OCI-LY1 (cell line): ENCODE results near the gene ATG7.

ENCODE experiments used
- H2AFZ ChIP-seq: fragments of 200-600 bp; sonication (generic), shearing (Covaris generic); 2 replicates; pipeline ENCODE4 v1.6.0; 2014; ENCODE audit warnings: antibody characterized with exemption, mild to moderate bottlenecking, low read length
- H3F3A ChIP-seq: fragments of 200-600 bp; sonication (generic), shearing (Covaris generic); 2 replicates; pipeline ENCODE4 v1.6.0; 2014; ENCODE audit warnings: mild to moderate bottlenecking, antibody characterized with exemption, low read length, moderate library complexity; ENCODE audit not compliant: insufficient read depth
- H3K27ac ChIP-seq: fragments of 200-600 bp; sonication (generic); 2 replicates; pipeline ENCODE4 v1.5.1; 2014; ENCODE audit warnings: low read length, mixed run types, mild to moderate bottlenecking, low read depth; ENCODE audit not compliant: poor library complexity, severe bottlenecking
- H3K27me3 ChIP-seq: fragments of 200-600 bp; sonication (generic); 2 replicates; pipeline ENCODE4 v1.6.0; 2014; ENCODE audit warnings: antibody characterized with exemption, mild to moderate bottlenecking, low read length, moderate library complexity; ENCODE audit not compliant: insufficient read depth
- H3K36me3 ChIP-seq: fragments of 200-600 bp; sonication (generic); 2 replicates; pipeline ENCODE4 v1.6.1; 2014; ENCODE audit warnings: mild to moderate bottlenecking, antibody characterized with exemption, low read length, moderate library complexity, mixed read lengths; ENCODE audit not compliant: insufficient read depth
- H3K4me1 ChIP-seq: fragments of 200-600 bp; sonication (generic); 2 replicates; pipeline ENCODE4 v1.5.1; 2014; ENCODE audit warnings: mild to moderate bottlenecking, low read length, moderate library complexity; ENCODE audit not compliant: insufficient read depth, severe bottlenecking
- H3K4me2 ChIP-seq: fragments of 200-600 bp; sonication (generic), shearing (Covaris generic); 2 replicates; pipeline ENCODE4 v1.6.1; 2014; ENCODE audit warnings: low read length
- H3K4me3 ChIP-seq: fragments of 200-600 bp; sonication (generic); 2 replicates; pipeline ENCODE4 v1.5.1; 2014; ENCODE audit warnings: low read length, low read depth, mild to moderate bottlenecking, mixed read lengths; ENCODE audit not compliant: poor library complexity, severe bottlenecking
- H3K79me2 ChIP-seq: fragments of 200-600 bp; shearing (Covaris generic); 2 replicates; pipeline ENCODE4 v1.6.1; 2016; ENCODE audit warnings: mixed run types, low read length, mixed read lengths; ENCODE audit not compliant: insufficient read depth
- H3K9ac ChIP-seq: fragments of 200-600 bp; sonication (generic), shearing (Covaris generic); 2 replicates; pipeline ENCODE4 v1.6.1; 2014; ENCODE audit warnings: mild to moderate bottlenecking, low read length, mixed read lengths
- H3K9me2 ChIP-seq: fragments of 200-600 bp; sonication (generic), shearing (Covaris generic); 2 replicates; pipeline ENCODE4 v1.6.1; 2014; ENCODE audit warnings: low read depth, mild to moderate bottlenecking, low read length, mixed read lengths
- H3K9me3 ChIP-seq: fragments of 200-600 bp; shearing (Covaris generic); 2 replicates; pipeline ENCODE4 v1.6.1; 2014; ENCODE audit warnings: low read length, mixed read lengths
- H4K20me1 ChIP-seq: fragments of 200-600 bp; sonication (generic), shearing (Covaris generic); 2 replicates; pipeline ENCODE4 v1.6.0; 2016; ENCODE audit warnings: mild to moderate bottlenecking, low read length; ENCODE audit not compliant: insufficient read depth
- CTCF ChIP-seq: fragments of 200-600 bp; sonication (generic), shearing (Covaris generic); IDR thresholded peaks from 2 replicates; pipeline ENCODE4 v1.5.1; 2017; ENCODE audit warnings: mild to moderate bottlenecking, antibody characterized with exemption, low read length, moderate library complexity, mixed read lengths
- EZH2 ChIP-seq: fragments of 200-600 bp; sonication (generic), shearing (Covaris generic); IDR thresholded peaks from 2 replicates; pipeline ENCODE4 v1.8.0; 2017; ENCODE audit warnings: borderline replicate concordance, mixed run types, mild to moderate bottlenecking, antibody characterized with exemption, low read length, moderate library complexity, mixed read lengths

Gene ATG7

DNA sequence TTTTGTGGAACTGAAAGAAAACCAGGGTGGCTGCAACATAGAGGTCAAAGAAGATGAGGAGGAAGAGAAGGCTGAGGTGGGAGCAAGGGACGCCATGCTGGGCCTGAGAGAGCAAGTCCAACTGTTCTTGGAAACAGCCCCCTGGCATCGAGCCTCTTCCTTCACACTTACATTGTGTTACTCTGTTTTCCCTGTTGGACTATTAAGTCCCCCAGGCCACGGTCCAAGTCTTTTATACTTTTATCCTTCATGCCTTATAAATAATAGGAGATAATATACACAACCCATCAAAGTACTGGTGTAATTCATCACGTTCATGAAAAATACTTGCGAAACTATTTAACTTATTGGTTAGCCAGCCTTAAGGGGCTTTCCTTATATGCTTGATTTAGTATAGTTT, 79.3 kb downstream of the ATG7 start:
- no peaks in the 10 kb centered on the region for H3K9me2 ChIP-seq
- H3K27me3 ChIP-seq = no peaks in the 10 kb centered on the region
- no peak for TF ChIP-seq EZH2
- TF ChIP-seq CTCF = no peak
- no peaks in the 10 kb centered on the region for H3K9me3 ChIP-seq
- no peaks in the 10 kb centered on the region for H3K79me2 ChIP-seq
- no peak overlapping the region for H3K4me3 ChIP-seq
- H3F3A ChIP-seq = no peaks in the 10 kb centered on the region
- no peak overlapping the region for H3K4me2 ChIP-seq
- no peaks in the 10 kb centered on the region for H3K4me1 ChIP-seq
- H3K9ac ChIP-seq = no peak overlapping the region
- no peaks in the 10 kb centered on the region for H4K20me1 ChIP-seq
- H3K27ac ChIP-seq = no peak overlapping the region
- peaks cover 34% of the 10 kb centered on the region for H3K36me3 ChIP-seq
- no peak overlapping the region for H2AFZ ChIP-seq

- H3K4me1 ChIP-seq = no peaks in the 10 kb centered on the region
- no peaks in the 10 kb centered on the region for H3K9me3 ChIP-seq
- TF ChIP-seq EZH2 = no peak
- TF ChIP-seq CTCF = no peak
- H3F3A ChIP-seq = no peaks in the 10 kb centered on the region
- no peaks in the 10 kb centered on the region for H3K9me2 ChIP-seq
- H3K9ac ChIP-seq = no peak overlapping the region
- H3K4me3 ChIP-seq = no peak overlapping the region
- no peaks in the 10 kb centered on the region for H3K79me2 ChIP-seq
- no peak overlapping the region for H2AFZ ChIP-seq
- H3K36me3 ChIP-seq = peaks cover 15% of the 10 kb centered on the region
- no peak overlapping the region for H3K4me2 ChIP-seq
- no peak overlapping the region for H3K27ac ChIP-seq
- no peaks in the 10 kb centered on the region for H3K27me3 ChIP-seq
- no peaks in the 10 kb centered on the region for H4K20me1 ChIP-seq
Measured at GRCh38 chr3:11356269-11356668, 84.1 kb downstream of the ATG7 start.

DNA sequence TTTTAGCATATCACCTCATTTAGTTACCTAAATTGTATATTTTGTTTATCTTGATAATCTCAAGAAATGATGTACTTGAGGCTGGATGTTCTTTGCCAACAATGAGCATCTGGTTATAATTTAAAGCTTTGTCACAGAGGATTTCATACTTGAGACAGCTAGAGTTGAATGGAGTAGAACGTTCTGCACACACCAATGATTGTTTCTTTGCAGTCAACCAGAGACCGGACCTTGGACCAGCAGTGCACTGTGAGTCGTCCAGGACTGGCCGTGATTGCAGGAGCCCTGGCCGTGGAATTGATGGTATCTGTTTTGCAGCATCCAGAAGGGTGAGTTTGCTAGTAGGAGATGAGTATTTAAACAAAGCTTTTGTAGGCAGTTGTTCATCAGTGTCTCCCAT, 90.4 kb downstream of the ATG7 start:
- TF ChIP-seq CTCF (no peak), EZH2 (no peak)
- H3K27me3 ChIP-seq = no peaks in the 10 kb centered on the region
- H3K27ac ChIP-seq = no peak overlapping the region
- no peak overlapping the region for H2AFZ ChIP-seq
- H3K4me1 ChIP-seq = peaks cover 20% of the 10 kb centered on the region
- no peak overlapping the region for H3K4me2 ChIP-seq
- peaks cover 50% of the 10 kb centered on the region for H3K36me3 ChIP-seq
- no peaks in the 10 kb centered on the region for H3K9me2 ChIP-seq
- no peaks in the 10 kb centered on the region for H3K79me2 ChIP-seq
- H3K9ac ChIP-seq = no peak overlapping the region
- no peaks in the 10 kb centered on the region for H3K9me3 ChIP-seq
- no peaks in the 10 kb centered on the region for H4K20me1 ChIP-seq
- H3F3A ChIP-seq = no peaks in the 10 kb centered on the region
- H3K4me3 ChIP-seq = no peak overlapping the region
